CD4-positive, alpha-beta T cell treated with Interleukin-15 for 1 hour (primary cell): ENCODE data around the gene C12orf43.

Experiments
- DNase-seq: peaks from one replicate; pipeline ENCODE4 v3.0.0-alpha.2; 2020

C12orf43 gene

DNA sequence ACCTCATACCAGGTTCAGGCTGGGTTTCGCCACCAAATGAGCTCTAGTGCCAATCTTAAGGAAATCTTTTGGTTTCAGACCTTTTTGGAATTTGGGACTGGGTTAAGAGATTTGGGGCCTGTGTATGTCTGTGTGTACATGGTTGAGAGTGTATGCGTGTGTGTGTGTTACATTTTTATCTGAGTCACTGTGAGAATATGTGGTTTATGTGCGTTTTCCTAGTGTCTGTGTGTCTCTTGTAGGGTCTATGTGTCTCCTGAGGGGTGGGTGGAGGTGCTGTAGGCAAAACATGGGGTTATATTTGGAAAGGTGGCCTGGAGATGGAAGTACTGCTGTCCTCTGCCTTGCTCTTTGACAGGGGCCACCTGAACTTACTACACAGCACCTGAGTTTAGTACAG lies 17.9 kb downstream of the C12orf43 start:
- no peak for DNase-seq

DNA sequence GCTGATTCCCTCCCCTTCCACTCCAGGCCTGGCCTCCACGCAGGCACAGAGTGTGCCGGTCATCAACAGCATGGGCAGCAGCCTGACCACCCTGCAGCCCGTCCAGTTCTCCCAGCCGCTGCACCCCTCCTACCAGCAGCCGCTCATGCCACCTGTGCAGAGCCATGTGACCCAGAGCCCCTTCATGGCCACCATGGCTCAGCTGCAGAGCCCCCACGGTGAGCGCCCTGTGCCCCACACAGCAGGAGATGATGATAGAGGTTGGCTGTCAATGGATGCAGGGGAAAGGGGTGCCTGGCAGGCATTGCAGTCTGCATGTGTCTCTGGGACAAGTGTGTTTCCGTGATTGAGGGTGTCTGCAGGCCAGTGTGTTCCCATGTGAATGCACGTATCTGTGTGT lies 18.8 kb downstream of the C12orf43 start:
- DNase-seq = no peak

DNA sequence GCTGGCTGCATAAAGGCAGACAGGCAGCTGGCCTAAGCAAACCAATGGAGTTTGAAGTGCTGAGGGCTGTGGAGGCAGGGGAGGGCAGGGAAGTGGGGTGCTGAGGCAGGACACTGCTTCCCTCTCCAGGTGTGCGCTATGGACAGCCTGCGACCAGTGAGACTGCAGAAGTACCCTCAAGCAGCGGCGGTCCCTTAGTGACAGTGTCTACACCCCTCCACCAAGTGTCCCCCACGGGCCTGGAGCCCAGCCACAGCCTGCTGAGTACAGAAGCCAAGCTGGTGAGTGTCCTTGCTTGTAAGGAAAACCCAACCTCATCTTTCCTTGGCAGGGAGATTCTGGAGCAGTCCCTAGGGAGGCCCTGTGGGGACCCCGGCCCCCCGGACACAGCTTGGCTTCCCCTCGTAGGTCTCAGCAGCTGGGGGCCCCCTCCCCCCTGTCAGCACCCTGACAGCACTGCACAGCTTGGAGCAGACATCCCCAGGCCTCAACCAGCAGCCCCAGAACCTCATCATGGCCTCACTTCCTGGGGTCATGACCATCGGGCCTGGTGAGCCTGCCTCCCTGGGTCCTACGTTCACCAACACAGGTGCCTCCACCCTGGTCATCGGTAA lies 20.0 kb downstream of the C12orf43 start:
- DNase-seq = no peak

DNA sequence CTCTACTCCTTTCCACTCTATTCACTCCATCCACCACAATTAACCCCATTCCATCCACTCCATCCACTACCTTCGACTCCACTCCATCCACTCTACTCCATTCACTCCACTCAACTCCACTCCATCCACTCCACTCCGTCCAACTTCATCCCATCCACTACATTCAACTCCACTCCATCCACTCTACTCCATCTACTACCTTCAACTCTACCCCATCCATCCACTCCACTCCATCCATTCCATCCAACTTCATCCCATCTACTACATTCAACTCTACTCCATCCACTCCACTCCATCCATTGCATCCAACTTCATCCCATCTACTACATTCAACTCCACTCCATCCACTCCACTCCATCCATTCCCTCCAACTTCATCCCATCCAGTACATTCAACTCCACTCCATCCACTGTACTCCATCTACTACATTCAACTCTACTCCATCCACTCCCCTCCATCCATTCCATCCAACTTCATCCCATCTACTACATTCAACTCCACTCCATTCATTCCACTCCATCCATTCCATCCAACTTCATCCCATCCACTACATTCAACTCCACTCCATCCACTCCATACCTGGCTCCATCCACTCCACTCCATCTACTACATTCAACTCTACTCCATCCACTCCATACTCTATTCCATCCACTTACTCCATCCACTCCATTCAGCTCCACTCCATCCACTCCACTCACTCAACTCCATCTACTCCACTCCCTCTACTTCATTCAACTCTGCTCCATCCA lies 21.5 kb downstream of the C12orf43 start:
- DNase-seq = no peak

DNA sequence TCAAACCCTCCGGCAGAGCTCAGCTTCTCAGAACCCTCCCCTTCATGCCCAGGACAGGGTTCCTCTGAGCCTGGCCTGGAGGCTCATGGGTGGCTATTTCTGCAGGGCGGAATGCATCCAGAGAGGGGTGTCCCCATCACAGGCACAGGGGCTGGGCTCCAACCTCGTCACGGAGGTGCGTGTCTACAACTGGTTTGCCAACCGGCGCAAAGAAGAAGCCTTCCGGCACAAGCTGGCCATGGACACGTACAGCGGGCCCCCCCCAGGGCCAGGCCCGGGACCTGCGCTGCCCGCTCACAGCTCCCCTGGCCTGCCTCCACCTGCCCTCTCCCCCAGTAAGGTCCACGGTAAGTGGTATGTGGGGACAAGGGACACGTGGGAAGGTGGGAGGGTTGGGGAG lies 22.2 kb downstream of the C12orf43 start:
- DNase-seq = no peak

DNA sequence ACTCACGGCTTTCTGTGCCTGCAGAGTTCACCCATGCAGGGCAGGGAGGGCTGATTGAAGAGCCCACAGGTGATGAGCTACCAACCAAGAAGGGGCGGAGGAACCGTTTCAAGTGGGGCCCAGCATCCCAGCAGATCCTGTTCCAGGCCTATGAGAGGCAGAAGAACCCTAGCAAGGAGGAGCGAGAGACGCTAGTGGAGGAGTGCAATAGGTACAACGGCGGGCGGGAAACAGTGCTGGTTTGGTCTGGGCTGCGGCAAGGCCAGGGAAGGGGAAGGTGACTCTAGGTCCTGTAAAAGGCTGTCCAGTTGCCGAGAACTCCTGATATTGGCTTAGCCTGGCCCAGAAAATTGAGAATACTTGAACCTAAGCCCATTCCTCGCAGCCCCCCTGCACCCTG lies 22.8 kb downstream of the C12orf43 start:
- DNase-seq = no peak

DNA sequence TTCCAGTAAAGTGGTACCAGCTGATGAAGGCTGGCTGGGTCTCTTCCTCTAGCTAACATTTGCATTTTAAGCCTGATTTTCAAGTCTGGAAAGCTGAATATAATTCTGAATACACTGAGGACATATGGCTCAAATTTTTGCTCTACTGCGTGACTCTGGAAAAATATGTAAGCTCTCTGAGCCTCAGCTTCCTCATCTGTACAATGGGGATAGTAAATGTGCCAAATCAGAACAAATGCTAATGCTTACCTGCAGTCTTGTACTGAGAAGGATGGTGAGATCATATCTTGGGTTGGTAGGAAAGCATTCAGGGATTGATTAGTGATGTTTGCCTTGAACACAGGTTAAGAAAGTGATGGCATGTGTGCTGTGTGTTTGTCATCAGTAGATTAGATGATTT lies 23.3 kb downstream of the C12orf43 start:
- DNase-seq = no peak

DNA sequence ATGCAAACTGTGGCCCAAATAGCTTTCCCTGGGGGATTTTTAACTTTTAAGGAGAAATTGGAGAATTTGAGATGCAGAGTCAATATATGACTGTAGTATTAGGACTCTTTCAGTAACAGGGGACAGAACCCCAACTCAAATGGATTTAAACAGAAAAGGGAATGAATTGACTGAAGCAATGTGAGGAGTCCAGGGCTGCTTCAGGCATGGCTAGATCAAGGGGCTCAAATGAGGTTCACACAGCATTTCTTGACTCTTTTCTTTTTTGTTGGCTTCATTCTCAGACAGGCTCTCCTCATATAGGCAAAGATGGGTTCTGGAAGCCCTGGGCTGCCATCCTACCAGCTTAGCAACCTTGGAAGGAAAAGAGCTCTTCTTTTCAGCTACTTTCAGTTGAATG lies 24.3 kb downstream of the C12orf43 start:
- DNase-seq = no peak

DNA sequence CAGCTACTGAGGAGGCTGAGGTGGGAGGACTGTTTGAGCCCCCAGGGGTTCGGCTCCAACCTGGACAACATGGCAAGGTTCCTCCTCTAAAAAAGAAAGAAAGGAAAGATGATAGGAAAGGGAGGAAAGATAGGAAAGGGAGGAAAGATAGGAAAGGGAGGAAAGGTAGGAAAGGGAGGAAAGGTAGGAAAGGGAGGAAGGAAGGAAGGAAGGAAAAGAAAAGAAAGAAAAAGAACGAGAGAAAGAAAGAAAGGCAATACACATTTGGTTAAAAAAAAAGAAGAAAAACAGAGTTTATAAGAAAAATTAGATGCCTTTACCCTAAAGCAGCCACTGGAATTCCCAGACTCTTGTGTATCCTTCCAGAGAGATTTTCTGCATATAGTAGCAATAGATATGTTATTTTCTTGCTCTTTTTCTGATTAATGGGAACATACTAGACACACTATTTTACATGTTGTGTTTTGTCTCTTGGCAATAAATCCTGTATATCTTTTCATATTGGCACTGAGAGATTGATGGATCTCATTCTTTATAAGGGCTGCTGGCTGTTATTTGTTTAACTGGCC lies 25.7 kb downstream of the C12orf43 start:
- no peak for DNase-seq

DNA sequence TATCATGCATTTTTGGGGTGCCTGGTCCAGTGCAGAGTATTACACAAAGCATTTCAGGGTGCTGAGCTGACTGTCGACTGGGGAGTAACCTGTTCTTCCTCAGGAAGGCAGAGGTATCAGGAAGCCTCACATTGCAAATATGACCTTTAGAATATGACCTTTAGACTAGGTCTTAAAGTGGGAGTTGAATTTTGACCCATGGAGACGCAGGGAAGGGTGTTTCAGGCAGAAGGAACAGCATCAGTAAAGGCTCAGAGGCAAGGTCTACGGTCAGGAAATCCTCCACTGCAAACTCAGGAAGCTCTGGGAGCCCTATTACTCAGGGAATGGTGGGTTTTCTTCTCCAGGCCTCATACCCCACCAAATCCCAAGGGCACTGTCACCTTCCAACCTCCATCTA lies 26.6 kb downstream of the C12orf43 start:
- no peak for DNase-seq

DNA sequence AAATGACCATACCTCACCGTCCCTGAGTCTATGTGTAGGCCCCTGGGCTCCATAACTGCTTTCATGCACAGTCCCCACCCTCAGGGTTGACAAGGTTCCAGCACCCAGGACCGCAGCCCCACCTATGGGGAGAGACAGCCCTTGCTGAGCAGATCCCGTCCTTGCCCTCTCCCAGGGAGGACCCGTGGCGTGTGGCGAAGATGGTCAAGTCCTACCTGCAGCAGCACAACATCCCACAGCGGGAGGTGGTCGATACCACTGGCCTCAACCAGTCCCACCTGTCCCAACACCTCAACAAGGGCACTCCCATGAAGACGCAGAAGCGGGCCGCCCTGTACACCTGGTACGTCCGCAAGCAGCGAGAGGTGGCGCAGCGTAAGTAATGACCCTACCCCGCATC lies 27.6 kb downstream of the C12orf43 start:
- DNase-seq = no peak

DNA sequence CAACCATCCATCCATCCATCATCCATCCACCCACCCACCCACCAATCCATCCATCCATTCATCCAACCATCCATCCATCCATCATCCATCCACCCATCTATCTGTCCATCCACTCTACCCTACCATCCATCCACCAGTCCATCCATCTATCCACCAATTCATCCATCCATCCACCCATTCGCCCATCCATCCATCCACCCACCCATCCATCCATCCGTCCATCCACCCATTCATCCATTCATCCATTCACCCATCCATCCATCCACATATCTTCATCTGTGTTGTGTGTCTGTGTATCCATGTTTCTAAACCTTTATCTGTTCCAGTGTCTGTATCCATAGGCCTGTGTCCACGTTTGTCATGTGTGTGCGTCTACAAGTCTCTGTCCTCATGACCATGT lies 28.1 kb downstream of the C12orf43 start:
- no peak for DNase-seq

DNA sequence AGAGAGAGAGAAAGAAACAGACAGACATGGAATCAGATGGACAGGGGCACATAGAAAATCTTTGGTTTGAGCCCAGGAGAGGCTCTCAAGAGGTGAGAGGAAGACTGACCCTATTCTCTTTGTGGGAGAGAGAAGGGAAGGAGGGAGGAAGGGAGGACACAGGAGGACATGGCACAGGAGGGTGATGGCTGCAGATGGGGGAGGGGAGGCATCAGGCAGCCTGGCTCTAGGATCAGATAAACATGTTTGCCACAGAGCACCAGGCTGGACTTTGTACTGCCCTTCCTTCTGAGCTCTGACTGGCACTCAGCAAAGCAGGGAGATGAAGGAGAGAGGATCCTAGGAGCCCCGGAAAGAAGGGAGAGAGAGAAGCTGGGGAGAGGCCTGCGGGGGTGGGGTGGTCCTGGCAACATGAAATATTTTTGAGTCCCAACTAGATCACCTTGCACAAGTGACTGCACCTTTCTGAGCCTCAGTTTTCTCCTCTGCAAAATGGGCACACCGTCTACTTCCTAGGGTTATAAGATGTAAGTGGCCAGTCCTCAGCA lies 31.9 kb downstream of the C12orf43 start:
- no peak for DNase-seq

DNA sequence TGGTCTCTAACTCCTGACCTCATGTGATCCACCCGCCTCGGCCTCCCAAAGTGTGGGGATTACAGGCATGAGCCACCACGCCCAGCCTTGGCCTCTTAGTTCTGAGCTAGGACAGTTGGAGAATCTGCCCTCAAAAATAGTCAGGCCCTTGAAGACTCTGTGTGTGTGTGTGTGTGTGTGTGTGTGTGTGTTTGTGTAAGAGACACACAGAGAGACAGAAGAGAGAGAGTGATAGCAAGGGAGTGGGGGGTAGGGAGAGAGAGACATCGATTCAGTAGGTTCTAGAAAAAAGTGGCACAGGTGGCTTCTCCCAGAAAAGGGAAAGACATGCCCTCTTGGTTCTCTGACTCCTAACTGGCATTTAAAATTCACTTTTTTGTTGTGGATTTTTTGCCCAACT lies 32.5 kb downstream of the C12orf43 start:
- no peak for DNase-seq

DNA sequence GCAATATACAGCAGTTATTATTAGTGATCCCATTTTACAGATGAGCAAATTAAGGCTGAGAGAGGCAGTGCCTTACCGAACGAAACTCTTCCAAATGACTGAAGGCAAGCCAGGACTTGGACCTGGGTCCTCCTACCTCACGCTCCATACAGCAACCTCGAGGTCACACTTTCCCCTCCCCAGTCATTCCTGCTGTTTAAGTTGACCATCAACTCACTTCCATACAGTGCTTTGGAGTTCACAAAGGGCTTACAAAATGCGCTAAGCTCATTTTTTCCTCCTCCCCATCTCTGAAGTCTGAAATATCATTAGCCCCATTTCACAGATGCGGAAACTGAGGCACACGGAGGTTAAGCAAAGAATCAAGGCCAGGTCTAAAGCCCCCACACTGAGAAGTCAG lies 33.6 kb downstream of the C12orf43 start:
- DNase-seq = no peak

DNA sequence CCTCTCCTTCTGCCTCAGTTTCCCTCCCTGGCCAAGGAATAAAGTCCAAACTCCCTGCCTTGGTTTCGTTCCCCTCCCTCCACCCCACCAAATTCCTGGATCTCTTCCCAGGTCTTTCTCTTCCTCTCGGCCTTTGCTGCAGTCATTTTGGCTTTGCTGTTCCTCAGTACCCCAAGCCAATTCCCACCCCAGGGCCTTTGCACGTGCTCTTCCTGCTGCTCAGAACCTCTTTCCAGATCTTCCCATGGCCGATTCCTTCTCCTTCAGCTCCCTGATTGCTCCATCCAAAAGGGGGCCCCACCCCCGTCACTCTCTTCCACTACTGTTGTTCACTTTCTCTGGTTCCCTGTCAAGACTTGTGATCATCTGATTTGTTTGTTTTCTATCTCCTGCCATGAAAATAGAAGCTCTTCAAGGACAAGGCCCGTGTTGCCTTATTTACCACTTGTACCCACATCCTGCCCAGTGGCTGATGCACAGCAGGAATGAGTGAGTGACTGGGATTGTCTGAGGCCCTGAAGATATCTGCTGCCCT lies 34.8 kb downstream of the C12orf43 start:
- no peak for DNase-seq

DNA sequence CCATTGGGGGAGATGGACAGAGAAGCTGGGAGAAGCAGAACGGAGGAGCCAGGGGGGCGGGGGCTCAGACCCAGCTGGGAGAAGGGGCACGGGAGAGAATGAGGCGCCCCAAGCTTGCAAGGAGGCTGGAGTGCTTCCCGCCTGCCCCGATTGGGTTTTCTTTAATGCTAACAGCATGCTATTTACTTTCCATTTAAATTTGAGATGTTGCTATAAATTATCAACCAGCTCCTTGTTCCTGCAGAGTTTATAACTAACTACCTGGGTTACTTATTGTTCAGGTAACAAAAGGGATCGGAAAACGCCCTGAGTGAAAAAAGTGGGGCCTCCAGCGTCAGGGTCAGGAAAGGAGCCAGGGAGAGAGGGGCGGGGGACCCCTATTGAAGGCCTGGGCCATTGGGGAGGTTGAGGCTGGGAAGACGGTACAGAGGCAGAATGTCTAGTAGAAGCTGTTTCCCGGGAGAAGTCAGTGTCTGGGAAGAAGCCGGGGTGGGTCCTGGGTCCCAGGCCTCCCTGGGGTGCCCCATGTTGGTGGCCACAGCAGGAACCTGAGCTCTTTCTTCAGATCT lies 35.4 kb downstream of the C12orf43 start:
- no peak for DNase-seq

DNA sequence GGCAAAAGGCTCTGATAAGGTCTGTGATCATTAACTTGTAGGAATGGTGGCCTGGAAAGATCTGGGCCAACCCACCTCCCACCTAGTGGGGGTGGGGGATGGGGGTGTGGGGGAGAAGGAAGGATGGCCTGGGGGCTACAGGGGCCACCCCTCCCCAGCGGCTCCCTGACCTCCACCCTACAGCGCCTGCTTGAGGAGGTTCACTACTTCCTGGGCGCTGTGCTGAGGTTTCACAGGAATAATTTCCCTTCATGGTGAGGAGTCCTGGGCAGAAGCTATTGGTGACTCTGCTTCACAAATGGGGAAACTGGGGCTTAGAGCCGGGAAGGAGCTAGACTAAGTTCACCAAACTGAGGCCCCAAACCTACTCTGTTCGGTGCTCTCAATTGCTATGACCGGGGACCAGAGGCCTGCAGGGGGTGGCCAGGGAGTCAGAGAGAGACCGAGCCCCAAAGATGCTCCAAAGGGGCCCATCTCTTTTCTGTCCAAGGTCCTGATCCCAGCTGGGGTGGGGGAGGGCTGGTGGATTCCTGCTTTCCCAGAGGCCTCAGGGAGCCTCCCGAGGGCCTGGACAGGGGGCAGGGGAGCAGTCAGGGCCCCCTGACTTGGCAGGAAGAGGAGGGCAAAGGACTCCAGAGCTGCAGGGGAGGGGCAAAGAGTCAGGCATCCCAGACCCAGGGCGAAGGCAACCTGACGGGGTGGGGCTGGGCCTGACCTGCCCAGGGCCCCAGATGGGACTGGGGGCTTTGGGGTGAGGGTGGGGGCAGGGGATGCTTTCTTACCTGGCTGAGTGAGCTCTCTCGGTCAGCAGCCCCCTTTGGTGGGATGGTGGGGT lies 36.2 kb downstream of the C12orf43 start:
- DNase-seq = no peak

DNA sequence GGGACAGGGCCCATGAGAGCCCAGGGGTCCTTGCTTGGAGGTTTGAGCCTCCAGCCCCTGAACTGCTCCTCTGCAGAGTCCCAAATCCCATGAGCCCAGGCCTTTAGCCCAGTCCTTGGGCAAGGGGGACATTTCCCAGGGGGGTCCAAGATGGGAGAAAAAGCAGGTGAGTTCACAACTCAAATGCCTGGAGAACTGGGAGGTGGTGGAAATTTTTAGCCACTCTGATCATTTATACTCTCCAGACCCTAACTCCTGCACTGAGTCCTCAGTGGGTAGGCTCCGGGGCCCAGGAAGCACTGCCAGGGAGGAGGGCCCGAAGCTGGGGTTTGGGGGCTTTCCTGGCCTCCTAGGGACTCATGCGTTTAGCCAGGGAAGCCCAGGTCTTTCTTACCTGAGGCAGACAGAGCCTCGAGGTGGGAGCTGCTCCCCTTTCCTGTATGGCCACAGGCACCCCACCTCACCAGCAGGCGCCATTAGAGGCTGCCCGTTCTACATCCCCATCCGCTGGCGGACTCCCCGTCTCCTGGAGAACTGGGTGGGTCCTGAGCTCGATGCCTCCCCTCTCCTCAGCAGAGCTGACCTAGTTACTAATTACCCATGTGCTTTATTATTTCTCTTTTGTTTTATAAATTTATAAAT lies 36.9 kb downstream of the C12orf43 start:
- no peak for DNase-seq

DNA sequence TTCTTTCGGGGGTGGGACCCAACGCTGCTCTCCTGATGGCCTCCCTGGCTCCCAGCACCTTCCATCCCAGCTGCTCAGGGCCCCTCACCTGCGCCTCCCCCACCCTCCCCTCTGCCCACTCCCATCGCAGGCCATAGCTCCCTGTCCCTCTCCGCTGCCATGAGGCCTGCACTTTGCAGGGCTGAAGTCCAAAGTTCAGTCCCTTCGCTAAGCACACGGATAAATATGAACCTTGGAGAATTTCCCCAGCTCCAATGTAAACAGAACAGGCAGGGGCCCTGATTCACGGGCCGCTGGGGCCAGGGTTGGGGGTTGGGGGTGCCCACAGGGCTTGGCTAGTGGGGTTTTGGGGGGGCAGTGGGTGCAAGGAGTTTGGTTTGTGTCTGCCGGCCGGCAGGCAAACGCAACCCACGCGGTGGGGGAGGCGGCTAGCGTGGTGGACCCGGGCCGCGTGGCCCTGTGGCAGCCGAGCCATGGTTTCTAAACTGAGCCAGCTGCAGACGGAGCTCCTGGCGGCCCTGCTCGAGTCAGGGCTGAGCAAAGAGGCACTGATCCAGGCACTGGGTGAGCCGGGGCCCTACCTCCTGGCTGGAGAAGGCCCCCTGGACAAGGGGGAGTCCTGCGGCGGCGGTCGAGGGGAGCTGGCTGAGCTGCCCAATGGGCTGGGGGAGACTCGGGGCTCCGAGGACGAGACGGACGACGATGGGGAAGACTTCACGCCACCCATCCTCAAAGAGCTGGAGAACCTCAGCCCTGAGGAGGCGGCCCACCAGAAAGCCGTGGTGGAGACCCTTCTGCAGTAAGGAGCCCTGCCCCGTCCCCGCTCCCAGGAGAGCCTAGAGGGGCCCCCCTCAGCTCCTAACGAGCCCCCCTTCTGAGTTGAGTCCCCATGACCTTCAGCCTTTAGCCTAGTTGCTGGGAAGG lies 37.7 kb downstream of the C12orf43 start, which contains the start of gene HNF1A:
HNF1A (plus strand) TSS at position 248 of the 924 bp plus-strand sequence; CDS start at position 474, 226 bp downstream.
- no peak for DNase-seq
